ENCODE results near the gene DENND11. TPM values are rescaled to one million over a fixed set of nuclear protein-coding genes. Genes with fewer than 3 reads are reported as not detected.

The DENND11 gene
- total and polyA plus RNA-seq, 9 of the 15 experiments (the other 6 are each of a cell fraction or from before 2014, with no cell fraction given): 0.07 to 1.1 (median 0.36) TPM

GRCh38 chr7:141673346-141673745 is 28.6 kb downstream of the DENND11 start (continued):
- TF ChIP-seq, protein P1, sequence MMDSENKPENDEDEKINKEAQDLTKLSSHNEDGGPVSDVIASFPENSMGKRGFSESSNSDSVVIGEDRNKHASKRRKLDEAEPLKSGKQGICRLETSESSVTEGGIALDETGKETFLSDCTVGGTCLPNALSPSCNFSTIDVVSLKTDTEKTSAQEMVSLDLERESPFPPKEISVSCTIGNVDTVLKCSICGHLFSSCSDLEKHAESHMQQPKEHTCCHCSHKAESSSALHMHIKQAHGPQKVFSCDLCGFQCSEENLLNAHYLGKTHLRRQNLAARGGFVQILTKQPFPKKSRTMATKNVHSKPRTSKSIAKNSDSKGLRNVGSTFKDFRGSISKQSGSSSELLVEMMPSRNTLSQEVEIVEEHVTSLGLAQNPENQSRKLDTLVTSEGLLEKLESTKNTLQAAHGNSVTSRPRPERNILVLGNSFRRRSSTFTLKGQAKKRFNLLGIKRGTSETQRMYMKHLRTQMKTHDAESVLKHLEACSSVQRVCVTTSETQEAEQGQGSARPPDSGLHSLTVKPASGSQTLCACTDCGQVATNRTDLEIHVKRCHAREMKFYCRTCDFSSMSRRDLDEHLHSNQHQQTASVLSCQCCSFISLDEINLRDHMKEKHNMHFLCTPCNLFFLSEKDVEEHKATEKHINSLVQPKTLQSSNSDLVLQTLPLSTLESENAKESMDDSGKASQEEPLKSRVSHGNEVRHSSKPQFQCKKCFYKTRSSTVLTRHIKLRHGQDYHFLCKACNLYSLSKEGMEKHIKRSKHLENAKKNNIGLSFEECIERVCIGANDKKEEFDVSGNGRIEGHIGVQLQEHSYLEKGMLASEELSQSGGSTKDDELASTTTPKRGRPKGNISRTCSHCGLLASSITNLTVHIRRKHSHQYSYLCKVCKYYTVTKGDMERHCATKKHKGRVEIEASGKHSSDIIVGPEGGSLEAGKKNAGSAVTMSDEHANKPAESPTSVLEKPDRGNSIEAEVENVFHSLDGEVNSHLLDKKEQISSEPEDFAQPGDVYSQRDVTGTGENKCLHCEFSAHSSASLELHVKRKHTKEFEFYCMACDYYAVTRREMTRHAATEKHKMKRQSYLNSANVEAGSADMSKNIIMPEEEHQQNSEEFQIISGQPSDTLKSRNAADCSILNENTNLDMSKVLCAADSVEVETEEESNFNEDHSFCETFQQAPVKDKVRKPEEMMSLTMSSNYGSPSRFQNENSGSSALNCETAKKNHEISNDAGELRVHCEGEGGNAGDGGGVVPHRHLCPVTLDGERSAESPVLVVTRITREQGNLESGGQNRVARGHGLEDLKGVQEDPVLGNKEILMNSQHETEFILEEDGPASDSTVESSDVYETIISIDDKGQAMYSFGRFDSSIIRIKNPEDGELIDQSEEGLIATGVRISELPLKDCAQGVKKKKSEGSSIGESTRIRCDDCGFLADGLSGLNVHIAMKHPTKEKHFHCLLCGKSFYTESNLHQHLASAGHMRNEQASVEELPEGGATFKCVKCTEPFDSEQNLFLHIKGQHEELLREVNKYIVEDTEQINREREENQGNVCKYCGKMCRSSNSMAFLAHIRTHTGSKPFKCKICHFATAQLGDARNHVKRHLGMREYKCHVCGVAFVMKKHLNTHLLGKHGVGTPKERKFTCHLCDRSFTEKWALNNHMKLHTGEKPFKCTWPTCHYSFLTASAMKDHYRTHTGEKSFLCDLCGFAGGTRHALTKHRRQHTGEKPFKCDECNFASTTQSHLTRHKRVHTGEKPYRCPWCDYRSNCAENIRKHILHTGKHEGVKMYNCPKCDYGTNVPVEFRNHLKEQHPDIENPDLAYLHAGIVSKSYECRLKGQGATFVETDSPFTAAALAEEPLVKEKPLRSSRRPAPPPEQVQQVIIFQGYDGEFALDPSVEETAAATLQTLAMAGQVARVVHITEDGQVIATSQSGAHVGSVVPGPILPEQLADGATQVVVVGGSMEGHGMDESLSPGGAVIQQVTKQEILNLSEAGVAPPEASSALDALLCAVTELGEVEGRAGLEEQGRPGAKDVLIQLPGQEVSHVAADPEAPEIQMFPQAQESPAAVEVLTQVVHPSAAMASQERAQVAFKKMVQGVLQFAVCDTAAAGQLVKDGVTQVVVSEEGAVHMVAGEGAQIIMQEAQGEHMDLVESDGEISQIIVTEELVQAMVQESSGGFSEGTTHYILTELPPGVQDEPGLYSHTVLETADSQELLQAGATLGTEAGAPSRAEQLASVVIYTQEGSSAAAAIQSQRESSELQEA (IDR thresholded peaks at IDR 0.05; ENCODE audit: low read depth): no peak
- TF ChIP-seq IRF2 (CRISPR knock-in tag; IDR thresholded peaks at IDR 0.05) (no peak), E2F4 (CRISPR knock-in tag; IDR thresholded peaks at IDR 0.05; ENCODE audit: low read depth) (no peak)
- TF ChIP-seq, protein P2, sequence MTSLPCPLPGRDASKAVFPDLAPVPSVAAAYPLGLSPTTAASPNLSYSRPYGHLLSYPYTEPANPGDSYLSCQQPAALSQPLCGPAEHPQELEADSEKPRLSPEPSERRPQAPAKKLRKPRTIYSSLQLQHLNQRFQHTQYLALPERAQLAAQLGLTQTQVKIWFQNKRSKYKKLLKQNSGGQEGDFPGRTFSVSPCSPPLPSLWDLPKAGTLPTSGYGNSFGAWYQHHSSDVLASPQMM (CRISPR knock-in tag; IDR thresholded peaks at IDR 0.05): no peak
- TF ChIP-seq, protein P3, sequence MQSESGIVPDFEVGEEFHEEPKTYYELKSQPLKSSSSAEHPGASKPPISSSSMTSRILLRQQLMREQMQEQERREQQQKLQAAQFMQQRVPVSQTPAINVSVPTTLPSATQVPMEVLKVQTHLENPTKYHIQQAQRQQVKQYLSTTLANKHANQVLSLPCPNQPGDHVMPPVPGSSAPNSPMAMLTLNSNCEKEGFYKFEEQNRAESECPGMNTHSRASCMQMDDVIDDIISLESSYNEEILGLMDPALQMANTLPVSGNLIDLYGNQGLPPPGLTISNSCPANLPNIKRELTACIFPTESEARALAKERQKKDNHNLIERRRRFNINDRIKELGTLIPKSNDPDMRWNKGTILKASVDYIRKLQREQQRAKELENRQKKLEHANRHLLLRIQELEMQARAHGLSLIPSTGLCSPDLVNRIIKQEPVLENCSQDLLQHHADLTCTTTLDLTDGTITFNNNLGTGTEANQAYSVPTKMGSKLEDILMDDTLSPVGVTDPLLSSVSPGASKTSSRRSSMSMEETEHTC (IDR thresholded peaks at IDR 0.05): no peak
